Putamen (tissue), 1 donor: ENCODE measurements around the gene MCTP1.
A peak's percentile ranks its signal among the peaks of the same experiment; 100 is the strongest.

ENCODE experiments used
- DNase-seq: peaks from one replicate; pipeline ENCODE4 v3.0.0-alpha.2; 2016; ENCODE audit warnings: low spot score

Gene MCTP1

GRCh38 chr5:94754824-94755223, 530.1 kb downstream of the MCTP1 start:
- no peak for DNase-seq

GRCh38 chr5:94751460-94751859, 533.4 kb downstream of the MCTP1 start:
- no peak for DNase-seq

DNA sequence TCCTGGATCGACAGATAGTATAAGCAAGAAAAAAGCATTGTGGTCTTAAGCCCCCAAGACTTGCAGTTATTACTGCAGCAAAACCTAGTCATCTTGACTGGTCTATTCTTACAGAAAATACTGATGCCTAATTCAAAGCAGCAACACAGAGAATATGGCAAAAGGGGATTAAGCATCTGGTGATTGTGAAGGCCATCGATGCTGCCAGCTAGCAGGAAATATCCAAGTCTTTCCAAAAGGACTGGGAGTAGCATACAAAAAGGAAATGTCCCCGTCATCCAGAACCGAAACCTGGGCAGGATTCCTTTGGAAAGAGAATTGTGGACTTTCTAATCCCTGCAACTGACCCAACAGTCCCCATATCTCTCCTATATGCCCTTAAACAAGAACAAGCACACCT, 534.2 kb downstream of the MCTP1 start:
- DNase-seq, result no peak

GRCh38 chr5:94749042-94749441, 535.9 kb downstream of the MCTP1 start:
- DNase-seq, result no peak

DNA sequence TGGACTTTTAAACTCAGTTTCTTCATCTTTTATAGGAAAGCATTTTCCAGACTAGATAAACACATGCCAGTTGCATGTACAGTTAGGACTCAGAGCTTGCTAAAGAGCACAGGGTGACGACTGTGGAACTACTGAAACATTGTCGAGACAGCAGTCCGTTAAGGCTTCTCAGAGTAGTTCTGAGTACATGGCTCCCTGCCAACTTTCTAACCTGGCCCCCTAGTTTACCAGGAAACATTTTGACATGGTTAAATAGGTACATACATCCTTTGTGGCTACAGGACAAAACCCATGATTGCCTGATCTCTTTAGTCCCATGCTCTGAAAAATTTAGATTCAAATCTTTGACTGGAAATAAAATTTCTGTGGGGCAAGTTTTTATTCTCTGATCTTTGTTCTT, 536.7 kb downstream of the MCTP1 start:
- no peak for DNase-seq

DNA sequence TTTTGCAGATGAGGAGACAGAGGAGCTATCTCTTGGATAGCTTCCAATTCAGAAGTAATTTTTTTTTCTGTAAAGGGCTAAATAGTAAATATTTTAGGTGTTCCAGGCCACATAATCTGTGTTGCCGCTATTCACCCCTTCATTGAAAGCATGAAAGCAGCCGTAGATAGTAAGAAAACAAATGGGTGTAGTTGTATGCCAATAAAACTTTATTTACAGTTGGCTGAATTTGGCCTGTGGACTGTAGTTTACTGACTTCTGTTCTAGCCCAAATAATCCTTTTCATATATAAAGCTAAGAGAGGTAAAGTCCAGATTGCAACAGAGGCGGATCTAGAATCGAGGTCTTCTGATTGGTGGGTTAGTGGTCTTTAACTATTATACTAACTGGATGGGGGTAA, 537.5 kb downstream of the MCTP1 start:
- no peak for DNase-seq

DNA sequence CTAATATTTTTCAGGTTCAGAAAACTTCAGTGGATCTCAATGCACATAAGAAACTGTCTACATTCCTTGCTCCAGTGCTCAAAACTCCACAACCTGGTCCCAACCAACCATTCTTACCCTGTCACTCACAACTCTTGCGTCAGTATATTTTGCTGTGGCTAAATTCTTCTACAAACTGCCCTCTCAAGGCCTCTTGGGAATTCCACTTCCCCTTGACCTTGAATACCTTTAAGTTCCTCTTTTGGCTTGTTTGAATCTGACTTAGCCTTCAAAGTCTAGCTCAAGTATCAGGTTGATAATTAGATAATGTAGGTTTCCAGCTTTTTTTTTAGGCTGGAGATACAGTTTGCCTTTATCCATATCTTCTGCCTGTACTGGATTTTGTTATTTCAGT, 538.2 kb downstream of the MCTP1 start:
- DNase-seq, result no peak

GRCh38 chr5:94745786-94746730, 538.8 kb downstream of the MCTP1 start:
- DNase-seq, result peak; percentile 37

GRCh38 chr5:94744906-94745305, 540.0 kb downstream of the MCTP1 start:
- no peak for DNase-seq

GRCh38 chr5:94742852-94743251, 542.0 kb downstream of the MCTP1 start:
- DNase-seq, result no peak

DNA sequence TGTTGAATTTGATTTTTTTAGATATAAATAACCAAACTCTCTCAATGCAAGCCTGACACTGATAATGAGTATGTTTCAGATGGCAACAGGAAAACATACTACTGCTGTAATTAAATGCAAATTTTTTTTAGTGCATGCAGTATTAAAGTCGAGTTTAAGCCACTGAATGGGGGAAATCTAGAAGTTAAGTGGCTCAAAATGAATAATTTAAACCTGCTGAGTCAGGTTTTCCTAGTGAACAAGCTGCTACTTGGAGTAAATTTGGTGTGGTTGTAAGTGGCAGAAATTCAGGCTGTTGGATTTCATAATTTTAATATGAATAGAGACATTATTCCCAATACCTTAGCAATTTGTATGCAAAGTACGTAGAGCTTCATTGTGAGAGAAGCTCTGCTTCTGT, 544.6 kb downstream of the MCTP1 start:
- no peak for DNase-seq

GRCh38 chr5:94736498-94736897, 548.4 kb downstream of the MCTP1 start:
- DNase-seq, result no peak

- DNase-seq, result no peak
Measured at GRCh38 chr5:94731471-94731870, 553.4 kb downstream of the MCTP1 start.

DNA sequence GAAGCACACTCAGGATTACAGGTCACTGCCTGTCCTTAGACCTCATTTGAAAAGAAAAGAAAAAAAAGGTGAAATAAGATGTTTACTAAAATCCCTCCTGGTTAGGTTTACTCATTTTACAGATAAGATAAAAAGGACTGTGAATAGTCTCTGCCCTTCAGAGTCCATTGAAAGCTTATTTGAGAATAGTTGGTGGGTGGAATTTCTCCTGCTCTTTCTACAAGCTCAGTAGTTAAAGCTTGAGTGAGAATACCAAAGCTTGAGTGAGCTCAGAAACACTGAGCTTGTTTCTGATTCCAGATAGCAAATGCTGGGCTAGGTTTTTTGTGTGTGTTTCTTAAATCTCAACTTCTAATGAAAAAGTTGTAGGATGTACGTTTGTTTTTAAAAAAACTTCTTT, 559.8 kb downstream of the MCTP1 start:
- DNase-seq, result no peak

GRCh38 chr5:94715768-94716167, 569.1 kb downstream of the MCTP1 start:
- no peak for DNase-seq

- DNase-seq, result no peak
Measured at GRCh38 chr5:94711785-94712184, 573.1 kb downstream of the MCTP1 start.

DNA sequence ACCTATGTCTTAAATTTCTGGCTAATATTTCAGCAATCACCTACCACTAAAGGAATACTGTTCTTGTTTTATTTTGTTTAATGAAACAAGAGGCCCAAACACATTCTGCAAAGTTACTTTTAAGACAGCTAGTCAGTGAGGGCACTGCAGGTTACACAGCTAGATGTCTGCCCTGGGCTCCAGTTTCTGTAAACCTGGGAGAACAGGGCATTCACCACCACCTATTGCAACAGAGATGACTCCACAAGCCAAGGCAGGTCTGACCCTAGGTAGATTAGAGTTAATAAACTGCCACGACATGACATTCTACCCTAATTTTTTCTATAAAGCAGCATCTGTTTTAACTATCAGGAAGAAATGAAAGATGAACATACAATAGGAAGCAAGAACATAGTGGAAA, 575.6 kb downstream of the MCTP1 start:
- DNase-seq, result no peak

GRCh38 chr5:94707359-94707758, 577.5 kb downstream of the MCTP1 start:
- no peak for DNase-seq

DNA sequence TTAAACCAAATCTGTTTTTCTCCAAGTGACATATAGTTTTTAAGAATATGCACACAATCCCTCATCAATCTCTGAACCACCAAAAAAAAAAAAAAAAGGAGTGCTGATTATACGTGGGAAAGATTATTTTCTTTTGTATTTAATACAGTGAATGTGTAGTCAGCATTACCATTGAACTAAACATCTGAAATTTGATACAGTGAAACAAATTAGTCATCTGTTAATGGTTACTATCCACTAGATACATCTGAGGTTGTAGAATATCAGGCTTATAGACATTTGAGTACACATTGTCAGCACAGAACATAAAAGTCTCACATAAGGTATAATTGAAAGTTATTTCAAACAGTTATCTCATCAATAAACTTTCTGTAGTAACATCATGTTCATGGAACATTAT, 579.5 kb downstream of the MCTP1 start:
- DNase-seq, result no peak

GRCh38 chr5:94702729-94703128, 582.2 kb downstream of the MCTP1 start:
- DNase-seq, result no peak

- DNase-seq, result no peak
Measured at GRCh38 chr5:94700592-94700991, 584.3 kb downstream of the MCTP1 start.

GRCh38 chr5:94699562-94699961, 585.3 kb downstream of the MCTP1 start:
- DNase-seq, result no peak

DNA sequence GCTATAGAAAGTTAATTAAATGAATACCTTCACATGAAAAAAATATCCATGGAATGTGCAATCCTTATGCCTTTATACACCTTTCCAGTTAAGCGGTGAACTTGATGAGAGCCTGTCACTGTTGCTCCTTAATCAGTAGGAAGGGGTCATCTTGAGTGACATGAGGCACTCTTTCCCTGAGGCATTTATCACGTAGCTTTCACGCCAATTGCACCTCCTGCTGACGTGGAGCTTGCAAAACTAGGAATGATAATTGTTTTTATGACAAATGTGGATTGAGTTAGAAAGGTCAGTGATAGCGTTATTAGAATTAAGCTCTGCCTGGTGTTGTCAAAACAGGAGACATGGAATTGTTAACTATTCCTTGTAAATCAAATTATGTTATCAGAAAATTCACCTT, 586.7 kb downstream of the MCTP1 start:
- DNase-seq, result no peak

GRCh38 chr5:94694671-94695070, 590.2 kb downstream of the MCTP1 start:
- DNase-seq, result no peak
